Stimulated activated CD8-positive, alpha-beta memory T cell treated with anti-CD3 and anti-CD28 coated beads, Interleukin-15, amount 100 ng/mL, for 24 hours (primary cell): Measurements from ENCODE around the gene SPC24.

Source experiments
- DNase-seq: peaks from one replicate; pipeline ENCODE4 v3.0.0-alpha.2; 2020; ENCODE audit warnings: low read depth

SPC24 gene, protein sequence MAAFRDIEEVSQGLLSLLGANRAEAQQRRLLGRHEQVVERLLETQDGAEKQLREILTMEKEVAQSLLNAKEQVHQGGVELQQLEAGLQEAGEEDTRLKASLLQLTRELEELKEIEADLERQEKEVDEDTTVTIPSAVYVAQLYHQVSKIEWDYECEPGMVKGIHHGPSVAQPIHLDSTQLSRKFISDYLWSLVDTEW

DNA sequence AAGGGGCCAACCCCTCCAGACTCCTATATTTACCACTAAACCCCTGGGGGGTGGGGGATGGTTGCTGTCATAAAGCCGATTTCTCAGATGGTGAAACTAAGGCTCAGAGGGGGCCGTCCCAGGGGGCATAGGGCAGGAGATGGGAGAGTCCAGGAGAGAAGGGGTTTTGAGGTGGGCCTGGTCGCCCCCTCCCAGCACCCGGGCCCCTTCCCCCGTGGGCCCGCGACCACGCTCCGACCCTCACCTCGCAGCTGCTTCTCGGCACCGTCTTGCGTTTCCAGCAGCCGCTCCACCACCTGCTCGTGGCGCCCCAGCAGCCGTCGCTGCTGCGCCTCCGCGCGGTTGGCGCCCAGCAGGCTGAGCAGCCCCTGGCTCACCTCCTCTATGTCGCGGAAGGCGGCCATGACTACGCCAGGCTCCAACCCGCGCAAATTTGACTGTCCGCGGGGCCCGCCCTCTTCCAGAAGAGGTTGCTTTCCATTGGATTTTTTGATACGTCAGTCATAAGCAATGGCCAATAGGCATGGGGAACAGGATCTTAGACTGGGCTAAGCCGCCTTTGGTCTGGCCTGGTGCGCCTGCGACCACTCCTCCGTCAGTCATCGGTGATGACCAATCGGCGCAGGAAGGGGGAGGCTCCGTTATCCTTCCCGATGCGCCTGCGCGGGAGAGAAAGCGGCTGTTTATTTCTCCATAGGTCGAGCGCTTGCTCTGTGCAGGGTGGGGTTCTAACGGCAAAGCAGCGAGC lies at the start of gene SPC24:
TSS of gene SPC24 (minus strand) at position 410 of the 748 bp plus-strand sequence. CDS start at position 404, 6 bp downstream.
- peak; percentile 65 for DNase-seq

DNA sequence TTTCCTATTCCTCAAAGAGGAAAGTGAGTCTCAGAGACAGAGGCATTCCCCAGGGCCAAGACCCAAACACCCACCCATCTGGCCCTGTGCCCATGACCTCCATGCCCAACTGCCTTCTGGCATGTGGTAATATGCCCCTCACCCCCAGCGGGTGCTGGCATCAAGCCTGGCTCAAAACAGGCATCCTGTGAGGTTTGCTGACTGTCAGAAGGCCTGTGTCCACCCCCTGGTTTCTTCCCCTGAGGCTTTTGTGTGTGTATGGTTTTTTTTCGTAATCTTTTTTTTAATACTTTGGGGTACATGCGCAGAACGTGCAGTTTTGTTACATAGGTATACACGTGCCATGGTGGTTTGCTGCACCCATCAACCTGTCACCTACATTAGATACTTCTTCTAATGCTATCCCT lies 49.4 kb upstream of the SPC24 start:
- DNase-seq = no peak

DNA sequence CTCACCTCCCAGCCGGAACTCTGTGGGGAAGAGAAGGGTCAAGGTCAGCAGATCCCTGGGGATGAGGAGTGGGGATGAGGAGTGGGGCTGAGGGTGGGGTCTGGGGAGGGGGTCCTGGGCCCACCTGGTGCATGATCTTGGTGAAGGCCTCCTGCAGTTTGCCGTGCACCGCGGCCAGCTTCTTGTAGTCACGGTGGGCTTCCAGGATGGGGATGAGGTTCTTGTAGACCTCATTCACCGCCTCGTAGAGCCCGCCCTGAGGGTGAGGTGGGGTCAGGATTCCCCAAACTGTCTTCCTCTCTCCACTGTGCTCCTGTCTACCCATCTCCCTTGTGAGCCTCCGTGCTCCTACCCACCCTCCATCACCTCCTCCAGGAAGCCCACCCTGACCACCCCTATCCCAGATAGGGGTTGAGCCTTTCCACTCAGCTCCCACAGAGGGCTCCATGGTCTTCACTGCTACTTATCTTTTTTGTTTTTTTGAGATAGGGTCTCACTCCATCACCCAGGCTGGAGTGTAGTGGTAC lies 48.6 kb upstream of the SPC24 start:
- DNase-seq = no peak

DNA sequence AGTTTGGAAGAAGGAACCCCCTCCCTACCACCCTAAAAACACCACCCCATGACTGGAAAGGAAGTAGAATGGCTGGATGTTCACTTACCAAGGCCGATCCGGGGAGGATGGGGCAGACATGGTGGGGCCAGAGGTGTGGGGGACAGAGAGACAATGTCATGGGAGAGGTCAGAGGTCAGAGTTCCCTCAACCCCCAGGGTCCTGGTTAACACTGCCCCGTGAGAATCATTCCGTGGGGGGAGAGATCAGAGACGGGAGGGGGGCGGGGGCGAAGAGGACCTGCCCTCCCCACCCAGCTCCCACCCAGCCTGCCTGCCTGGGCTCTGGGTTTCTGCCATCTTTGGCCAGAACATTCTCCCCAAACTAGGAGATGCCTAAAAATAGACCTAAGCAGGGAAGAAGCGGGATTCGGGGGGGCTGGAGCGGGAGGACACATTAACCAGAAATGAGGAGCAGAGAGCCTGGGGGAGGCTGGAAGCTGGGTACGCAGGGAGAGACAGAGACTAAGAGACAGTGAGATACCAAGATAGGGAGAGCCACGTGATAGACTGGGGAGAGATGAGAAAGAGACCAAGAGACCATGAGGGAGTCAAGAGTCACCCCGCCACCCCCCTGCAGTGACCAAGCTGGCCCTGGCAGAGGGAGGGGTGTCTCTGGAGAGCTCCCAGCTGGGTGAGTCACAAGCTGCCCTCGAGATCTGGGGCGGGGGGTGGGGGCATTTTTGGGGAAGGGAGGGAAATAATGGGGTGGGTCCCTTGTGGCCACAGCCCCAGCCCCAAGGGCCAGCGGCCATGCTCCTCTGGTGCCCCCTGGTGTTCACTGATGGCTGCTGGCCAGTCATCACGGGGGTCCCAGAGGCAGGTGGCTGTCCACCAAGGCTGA lies 47.9 kb upstream of the SPC24 start:
- DNase-seq = no peak

DNA sequence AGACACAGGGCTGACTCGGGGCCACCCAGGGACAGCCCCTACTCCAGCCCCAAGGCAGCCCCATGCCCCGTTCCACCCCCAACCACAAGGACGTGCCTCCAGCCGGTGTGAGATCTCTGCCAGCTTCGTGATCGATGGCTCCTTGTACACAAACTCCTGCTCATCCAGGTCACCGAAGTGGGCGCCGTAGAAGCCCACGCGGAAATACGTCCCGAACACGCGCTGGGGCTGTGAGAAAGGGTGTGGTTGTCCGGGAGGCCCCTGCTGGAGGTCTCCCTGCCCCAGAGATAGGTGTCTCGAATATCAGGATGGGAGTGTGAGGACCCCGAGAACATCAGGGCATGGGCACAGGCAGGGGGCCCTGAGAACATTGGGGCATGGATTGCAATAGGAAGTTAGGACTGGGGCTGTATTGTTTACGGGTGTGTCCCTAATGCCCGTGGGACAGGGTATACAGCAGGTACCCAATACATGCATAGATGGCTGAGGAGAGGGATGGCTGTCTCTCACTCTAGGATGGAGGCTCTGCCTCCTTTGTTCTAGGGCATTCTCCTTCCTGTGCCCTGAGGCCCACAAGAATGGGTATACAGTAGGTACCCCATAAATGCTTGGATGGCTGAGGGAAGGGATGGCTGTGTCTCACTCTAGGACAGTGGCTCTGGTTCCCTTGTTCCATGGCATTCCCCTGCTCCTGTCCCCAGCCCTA lies 47.1 kb upstream of the SPC24 start:
- DNase-seq = no peak

DNA sequence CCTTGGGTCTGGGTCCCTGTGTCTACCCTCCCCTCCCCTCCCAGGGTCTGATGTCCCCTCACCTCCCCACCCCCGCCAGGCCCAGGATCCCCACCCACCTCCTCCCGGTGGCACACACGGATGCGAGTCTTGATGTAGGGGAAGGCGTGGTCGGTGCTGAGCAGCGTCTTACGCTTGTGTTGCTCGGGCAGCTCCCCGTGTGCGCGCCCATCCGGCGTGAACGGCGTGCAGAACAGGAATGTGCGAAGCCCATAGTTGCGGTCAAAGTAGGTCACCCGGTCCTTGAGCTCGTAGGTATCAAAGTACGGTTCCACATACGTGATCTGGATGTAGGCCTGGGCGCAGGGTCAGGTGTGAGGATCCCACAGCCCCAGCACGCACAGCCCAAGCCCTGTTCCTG lies 46.2 kb upstream of the SPC24 start:
- no peak for DNase-seq

DNA sequence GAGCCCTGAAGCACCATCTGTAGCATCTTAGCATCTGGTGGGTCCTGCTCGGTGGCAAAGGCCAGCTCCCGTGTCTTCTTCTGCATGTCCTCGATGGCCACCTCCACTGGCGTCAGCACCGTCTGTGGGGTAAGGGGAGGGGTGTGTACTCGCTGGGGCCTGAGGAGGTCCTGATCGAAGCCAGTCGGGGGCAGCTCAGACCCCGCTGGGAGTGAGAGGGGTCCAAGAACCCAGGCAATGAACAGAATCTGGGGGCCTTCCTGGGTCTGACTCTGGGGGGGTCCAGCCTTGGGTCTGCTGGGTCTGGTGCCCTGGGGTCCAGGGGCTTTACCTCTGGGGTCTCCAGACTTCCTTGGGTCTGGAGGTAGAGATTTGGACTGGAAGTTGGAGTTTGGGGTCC lies 45.3 kb upstream of the SPC24 start:
- DNase-seq = no peak

DNA sequence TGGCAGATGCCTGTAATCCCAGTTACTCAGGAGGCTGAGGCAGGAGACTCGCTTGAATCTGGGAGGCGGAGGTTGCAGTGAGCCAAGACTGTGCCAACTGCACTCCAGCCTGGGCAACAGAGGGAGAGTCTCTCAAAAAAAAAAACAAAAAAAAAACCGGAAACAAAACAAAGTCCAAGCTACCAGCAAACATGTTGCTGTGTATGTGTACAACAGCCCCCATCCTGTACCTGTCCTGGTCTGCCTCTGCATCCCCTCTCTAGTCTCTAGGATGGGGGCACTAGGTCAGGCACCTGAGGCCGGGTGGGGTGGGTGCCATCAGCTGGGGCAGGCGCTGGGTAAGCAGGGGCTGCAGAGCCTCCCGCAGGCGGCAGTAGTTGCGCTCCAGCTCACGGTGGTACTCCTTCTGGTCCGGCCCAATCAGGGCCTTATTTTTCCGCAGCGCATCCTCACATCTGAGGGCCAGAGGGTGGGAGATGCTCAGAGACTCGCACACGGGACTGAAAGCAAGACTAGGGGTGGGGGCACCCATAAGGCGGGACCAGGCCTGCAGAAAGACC lies 44.5 kb upstream of the SPC24 start:
- DNase-seq = no peak

DNA sequence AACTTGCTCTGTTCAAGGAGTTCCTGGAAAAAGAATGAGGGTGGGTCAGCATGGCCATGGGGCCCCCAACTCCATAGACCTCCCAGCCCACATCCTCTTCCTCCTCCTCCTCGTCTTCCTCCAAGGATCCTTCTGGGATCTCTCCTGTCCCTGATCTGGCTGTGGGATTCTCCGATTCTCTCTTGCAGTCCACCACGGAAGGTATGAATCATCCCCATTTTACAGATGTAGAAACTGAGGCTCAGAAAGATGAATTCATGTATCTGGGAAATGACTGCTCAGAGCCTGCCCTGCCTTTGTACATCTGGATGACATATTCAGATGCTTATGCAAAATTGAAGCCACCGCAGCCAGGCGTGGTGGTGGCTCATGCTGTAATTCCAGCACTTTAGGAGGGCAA lies 43.9 kb upstream of the SPC24 start:
- no peak for DNase-seq

DNA sequence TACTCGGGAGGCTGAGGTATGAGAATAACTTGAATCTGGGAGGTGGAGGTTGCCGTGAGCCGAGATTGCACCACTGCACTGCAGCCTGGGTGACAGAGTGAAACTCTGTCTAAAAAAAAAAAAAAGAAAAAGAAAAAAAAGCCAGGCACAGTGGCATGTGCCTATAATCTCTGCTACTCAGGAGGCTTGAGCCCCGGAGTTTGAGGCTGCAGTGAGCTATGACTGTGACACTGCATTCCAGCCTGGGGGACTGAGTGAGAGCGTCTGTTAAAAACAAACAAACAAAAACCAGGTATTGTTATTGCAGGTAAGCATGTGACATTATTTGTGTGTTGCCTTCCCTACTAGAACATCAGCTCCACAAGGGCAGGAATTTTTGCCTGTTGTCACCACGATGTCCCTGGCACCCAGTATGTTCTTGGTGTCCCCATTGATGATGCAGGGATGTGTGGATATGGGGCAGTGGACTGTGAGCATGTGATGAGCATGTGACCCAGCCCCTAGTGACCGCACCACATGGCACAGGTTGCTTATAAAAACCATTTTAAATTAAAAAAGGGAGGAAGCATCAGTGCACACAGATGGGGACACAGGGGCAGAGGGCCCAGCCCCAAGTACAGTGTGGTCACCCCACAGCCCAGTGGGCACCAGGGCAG lies 43.3 kb upstream of the SPC24 start:
- no peak for DNase-seq

DNA sequence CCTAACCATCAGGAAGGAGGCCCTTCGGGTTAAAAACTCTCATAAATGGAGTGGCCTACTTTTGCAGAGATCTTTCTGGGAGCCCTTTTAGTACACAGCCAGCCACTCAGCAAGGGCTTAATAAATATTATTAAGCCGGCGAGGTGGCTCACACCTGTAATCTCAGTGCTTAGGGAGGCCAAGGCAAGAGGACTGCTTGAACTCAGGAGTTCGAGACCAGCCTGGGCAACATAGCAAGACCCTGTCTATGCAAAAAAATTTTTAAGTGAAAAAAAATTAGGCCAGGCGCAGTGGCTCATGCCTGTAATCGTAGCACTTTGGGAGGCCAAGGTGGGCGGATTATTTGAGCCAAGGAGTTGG lies 42.6 kb upstream of the SPC24 start:
- no peak for DNase-seq

DNA sequence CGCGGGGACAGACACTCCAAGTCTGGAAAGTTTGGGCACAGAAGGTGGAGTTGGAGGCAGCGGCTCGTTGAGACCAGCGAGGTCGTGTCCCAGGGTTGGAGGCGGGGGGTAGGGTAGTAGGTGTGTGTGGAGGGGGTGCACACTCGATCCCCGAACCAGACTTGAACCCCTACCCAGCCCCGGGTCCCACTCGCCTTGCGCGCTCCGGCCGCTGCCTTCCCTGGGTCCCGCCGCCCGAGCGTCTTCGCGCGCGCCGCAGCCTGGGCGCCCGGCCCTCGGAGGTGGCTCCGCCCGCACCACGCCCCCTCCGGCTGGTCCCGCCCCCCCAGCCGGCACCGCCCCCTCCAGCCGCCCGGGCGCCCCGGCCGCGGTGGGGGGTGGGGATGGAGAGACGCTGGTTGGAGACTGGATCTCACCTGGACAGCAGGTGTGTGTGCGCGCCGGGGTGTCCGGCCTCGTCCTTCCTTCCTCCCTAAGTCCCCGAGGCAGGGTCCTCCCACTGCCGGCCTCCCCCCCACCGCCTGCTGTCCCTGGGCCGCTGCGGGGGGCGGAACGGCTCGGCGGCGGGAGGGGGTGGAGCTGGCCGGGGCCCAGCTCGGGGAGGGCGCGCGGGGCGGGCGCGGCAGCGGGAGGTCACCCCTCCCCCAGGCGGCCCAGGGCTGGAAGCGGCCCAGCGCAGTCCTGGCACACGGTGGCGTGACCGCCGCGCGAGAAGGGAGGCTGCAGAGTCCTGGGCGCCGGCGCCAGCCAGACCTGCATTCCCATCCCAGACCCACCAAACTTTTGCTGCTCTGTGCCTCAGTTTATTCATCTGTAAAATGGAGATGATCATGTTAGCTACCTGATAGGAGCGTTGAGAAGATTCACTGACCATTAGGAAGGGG lies 42.0 kb upstream of the SPC24 start, which contains the start of gene KANK2:
TSS of gene KANK2 (minus strand) at position 255 of the 884 bp plus-strand sequence. CDS start 3,034 bp downstream, outside the sequence.
- DNase-seq = peak; percentile 62

DNA sequence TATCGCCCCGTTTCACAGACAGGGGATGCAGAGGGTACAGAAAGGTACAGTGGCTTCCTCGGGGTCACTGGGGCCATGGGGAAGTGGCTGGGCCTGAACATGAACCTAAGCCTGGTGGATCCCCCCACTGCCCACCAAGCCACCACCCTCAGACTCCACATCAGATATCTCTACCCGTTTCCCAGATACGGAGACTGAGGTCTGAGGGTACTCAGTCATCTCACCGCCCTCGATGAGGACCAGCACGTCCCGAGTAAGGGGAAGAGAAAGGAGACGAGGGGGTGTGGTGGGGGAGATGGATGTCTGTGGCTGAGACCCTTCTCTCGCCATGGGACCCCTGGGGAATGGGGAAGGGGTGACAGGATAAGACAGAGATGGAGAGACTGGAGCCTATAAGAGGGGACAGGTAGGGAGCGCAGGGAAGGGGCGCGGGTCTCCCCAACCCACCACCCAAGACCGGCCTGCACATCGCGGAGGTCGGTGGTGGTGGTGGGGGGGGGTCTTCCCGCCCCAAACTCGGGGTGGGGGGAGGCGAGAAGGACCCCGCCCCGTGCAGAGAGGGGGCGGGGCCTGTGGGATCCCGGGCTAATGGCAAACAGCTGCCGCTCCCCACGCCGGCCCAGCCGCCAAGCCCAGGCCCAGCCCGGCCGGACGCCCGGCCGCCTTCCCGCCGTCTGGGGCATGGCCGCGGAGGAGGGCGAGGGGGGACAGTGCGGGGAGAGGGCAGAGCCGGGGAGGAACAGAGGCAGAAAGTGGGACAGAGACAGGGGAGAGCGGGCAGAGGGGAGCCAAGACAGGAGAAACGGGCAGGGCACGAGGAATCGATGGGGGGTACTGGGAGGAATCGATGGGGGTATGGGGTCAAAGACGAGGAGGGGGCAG lies 41.1 kb upstream of the SPC24 start:
- DNase-seq = no peak

DNA sequence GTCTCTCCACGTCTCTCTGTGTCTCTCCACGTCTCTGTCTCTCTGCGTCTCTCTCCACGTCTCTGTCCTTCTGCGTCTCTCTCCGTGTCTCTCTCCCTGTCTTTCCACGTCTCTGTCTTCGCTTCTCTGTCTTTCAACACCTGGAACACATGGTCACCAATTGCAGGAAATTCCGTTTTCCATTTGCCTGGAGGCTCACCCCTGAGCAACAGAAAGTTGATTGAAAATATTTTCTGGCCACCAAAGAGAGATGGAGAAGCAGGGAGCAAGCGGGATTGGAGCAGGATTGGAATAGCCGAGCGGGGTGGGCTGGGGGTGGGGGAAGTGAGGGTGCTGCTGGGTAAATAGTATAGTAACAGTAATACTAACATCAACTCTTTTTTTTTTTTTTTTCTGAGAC lies 40.1 kb upstream of the SPC24 start:
- no peak for DNase-seq

DNA sequence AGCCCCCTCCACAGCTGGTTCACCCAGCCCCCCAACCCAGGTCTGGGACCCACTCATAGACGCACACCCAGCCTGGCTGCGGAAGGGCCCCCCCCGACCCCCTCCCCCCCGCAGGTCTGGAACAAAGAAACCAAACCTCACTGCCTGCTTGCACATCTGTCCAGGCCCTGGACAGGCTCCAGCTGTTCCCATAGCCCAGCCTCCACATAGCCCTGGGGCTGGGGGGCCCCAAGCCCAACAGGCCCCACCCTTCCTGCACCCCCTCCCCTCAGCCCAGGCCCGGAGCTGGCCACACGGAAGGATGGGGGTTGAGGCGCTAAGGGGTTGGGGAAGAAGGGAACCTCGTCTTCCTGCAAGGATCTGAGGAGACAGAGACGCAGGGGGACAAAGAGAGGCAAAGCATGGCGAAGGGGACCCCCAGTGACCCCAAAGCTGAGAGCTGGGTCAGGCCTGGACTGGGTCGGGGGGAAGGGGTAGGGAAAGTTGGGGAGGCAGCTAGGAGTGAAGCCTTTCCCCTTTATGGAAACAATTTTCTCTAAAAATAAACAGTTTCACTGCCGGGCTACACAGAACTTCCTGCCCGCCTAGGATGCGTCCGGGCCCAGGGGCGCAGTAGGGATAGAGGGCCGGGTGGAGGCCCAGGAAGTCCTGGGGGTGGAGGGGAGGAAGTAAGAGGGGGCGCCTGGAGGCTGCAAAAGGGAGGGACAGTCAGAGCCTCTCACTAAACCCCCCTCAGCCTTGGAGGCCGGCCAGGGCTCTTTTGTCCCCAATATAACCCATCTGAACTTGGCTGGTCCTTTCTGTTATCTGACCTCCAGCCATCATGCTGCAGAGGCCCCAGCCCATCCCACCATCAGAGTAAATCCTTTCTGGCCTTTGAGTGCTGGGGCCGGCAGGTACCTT lies 39.3 kb upstream of the SPC24 start:
- no peak for DNase-seq

DNA sequence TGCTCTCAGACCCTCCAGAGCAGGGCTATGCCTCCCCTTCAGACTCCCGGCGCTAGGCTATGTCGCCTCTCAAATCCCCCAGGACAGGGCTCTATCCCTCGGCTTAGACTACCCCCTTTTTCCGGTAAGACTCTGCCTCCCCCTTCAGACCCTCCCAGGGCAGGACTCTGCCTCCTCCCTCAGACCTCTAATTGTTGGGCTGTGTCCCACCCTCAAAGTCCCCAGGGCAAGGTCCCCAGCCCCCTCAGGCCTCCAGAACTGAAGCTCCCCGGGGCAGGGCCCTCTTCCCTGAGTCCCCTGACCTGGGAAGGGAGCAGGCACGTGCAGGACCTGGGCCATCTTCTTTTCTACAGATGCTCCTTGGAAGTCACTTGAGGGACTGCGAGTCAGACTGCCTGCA lies 38.6 kb upstream of the SPC24 start:
- no peak for DNase-seq

DNA sequence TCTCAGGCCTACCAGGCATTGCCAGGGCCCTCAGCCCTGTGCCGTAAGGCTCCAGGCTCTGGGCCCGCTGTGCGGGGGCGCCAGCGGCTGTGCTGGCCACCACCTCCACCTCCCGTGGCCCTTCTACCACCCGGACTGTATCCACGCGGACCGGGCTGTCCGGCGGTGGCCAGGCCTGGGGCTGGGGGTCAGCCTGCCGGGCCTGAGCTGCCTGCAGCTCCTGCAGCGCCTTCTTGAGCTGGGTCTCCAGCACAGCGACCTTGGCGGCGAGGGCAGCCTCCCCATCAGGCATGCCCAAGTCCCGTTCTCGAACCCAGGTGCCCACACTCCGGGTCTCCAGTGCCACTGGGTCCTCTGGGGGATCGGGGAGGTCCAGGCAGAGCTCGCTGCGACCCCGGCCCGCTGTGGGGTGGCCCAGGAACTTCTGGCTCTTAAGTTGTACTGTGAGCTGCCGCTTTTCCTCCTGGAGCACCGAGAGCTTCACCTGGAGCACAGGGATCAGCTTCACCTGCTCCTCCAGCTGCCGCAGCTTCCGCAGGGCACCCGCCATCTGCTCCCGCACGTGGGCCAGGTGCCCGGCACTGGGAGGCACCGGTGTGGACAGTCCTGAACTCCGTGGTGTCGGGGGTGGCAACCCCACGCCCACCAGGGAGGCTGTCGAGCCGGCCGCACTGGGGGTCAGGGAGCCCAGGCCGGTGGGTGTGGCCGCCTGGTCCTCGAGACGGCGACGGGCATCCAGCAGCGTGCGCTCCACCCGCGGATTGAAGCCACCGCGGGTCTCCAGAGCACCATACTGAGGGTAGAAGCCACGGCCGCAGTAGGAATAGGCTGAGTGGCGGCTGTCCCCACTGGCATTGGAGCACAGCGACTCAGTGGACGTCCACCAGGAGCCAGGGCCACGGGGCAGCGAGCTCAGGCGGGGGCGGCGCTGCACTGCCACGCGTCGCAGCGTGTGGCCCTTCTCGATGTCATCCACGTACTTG lies 37.7 kb upstream of the SPC24 start:
- no peak for DNase-seq
